ENCODE results near the gene TMEM255B. TPM values are rescaled to one million over a fixed set of nuclear protein-coding genes. Genes with fewer than 3 reads are reported as not detected.
"Not testable (repeated sequence)": the region's sequence is repeated elsewhere in the genome, so short reads cannot be mapped to it uniquely, and the experiment has no call there.

Gene TMEM255B
- total RNA-seq, 1 donor from 2014 or later, result 0.89 TPM

GRCh38 chr13:113789167-113789566, 30.1 kb downstream of the TMEM255B start:
- TF ChIP-seq CTCF (IDR thresholded peaks at IDR 0.05), result no peak
- Mint-ChIP-seq H3K27ac (ENCODE audit: unreplicated experiment) (no peak overlapping the region), H3K36me3 (ENCODE audit: unreplicated experiment) (no peaks in the 10 kb centered on the region), H3K4me3 (ENCODE audit: unreplicated experiment) (no peak overlapping the region), H3K4me1 (ENCODE audit: unreplicated experiment) (peaks cover 16% of the 10 kb centered on the region), H3K27me3 (ENCODE audit: unreplicated experiment) (peaks cover 15% of the 10 kb centered on the region), H3K9me3 (ENCODE audit: unreplicated experiment) (no peaks in the 10 kb centered on the region)
- DNase-seq (ENCODE audit: extremely low spot score, unreplicated experiment), result no peak

DNA sequence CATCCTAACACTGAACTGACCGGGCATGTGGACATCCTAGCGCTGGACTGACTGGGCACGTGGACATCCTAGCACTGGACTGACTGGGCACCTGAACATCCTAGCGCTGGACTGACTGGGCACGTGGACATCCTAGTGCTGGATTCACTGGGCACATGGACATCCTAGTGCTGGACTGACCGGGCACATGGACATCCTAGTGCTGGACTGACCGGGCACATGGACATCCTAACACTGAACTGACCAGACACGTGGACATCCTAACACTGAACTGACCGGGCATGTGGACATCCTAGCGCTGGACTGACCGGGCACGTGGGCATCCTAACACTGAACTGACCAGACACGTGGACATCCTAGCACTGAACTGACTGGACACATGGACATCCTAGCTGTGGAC, 30.9 kb downstream of the TMEM255B start:
- not testable (repeated sequence) for DNase-seq (ENCODE audit: extremely low spot score, unreplicated experiment); H3K4me1 Mint-ChIP-seq (ENCODE audit: unreplicated experiment); H3K36me3 Mint-ChIP-seq (ENCODE audit: unreplicated experiment); H3K4me3 Mint-ChIP-seq (ENCODE audit: unreplicated experiment); H3K27ac Mint-ChIP-seq (ENCODE audit: unreplicated experiment); H3K9me3 Mint-ChIP-seq (ENCODE audit: unreplicated experiment)
- H3K27me3 Mint-ChIP-seq (ENCODE audit: unreplicated experiment), result peaks cover 15% of the 10 kb centered on the region

DNA sequence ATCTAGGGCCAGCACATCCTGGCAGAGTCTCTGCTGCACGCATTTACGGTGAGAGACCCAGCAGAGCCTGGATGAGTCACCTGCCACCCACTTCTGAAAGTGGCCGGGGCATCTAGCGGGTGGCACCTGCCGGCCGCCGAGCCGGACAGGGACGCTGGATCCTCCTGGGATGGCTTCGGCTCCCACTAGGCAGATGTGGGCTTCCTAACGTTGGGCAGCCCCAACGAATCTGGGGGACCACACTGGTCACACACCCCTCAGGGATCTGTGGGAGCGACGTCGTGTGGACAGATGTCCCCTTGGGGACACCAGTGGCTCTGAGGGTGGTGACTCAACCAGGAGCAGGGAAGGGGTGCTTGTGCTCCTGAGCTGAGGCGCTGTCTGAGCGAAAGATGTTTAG, 32.2 kb downstream of the TMEM255B start:
- Mint-ChIP-seq H3K4me1 (ENCODE audit: unreplicated experiment) (no peaks in the 10 kb centered on the region), H3K4me3 (ENCODE audit: unreplicated experiment) (no peak overlapping the region), H3K27me3 (ENCODE audit: unreplicated experiment) (peaks cover 15% of the 10 kb centered on the region), H3K9me3 (ENCODE audit: unreplicated experiment) (no peaks in the 10 kb centered on the region), H3K27ac (ENCODE audit: unreplicated experiment) (no peak overlapping the region), H3K36me3 (ENCODE audit: unreplicated experiment) (no peaks in the 10 kb centered on the region)
- DNase-seq (ENCODE audit: extremely low spot score, unreplicated experiment), result no peak
- TF ChIP-seq CTCF (IDR thresholded peaks at IDR 0.05), result no peak

- H3K27ac Mint-ChIP-seq (ENCODE audit: unreplicated experiment), result no peak overlapping the region
- peaks cover 15% of the 10 kb centered on the region for H3K27me3 Mint-ChIP-seq (ENCODE audit: unreplicated experiment)
- no peaks in the 10 kb centered on the region for H3K9me3 Mint-ChIP-seq (ENCODE audit: unreplicated experiment)
- DNase-seq (ENCODE audit: extremely low spot score, unreplicated experiment), result no peak
- TF ChIP-seq CTCF (IDR thresholded peaks at IDR 0.05), result no peak
- H3K4me1 Mint-ChIP-seq (ENCODE audit: unreplicated experiment), result no peaks in the 10 kb centered on the region
- H3K4me3 Mint-ChIP-seq (ENCODE audit: unreplicated experiment), result no peak overlapping the region
- H3K36me3 Mint-ChIP-seq (ENCODE audit: unreplicated experiment), result no peaks in the 10 kb centered on the region
These were observed 32.7 kb downstream of the TMEM255B start for GRCh38 chr13:113791761-113792160.

- H3K4me1 Mint-ChIP-seq (ENCODE audit: unreplicated experiment), result no peaks in the 10 kb centered on the region
These were observed 33.3 kb downstream of the TMEM255B start for GRCh38 chr13:113792236-113792770.

More at GRCh38 chr13:113792236-113792770, 33.3 kb downstream of the TMEM255B start:
- Mint-ChIP-seq H3K36me3 (ENCODE audit: unreplicated experiment) (no peaks in the 10 kb centered on the region), H3K27me3 (ENCODE audit: unreplicated experiment) (peaks cover 15% of the 10 kb centered on the region), H3K4me3 (ENCODE audit: unreplicated experiment) (no peak overlapping the region), H3K27ac (ENCODE audit: unreplicated experiment) (no peak overlapping the region), H3K9me3 (ENCODE audit: unreplicated experiment) (no peaks in the 10 kb centered on the region)
- no peak for DNase-seq (ENCODE audit: extremely low spot score, unreplicated experiment)
- no peak for TF ChIP-seq CTCF (IDR thresholded peaks at IDR 0.05)
